K562 (cell line): ENCODE results near the gene CTPS2. TPM values are rescaled to one million over a fixed set of nuclear protein-coding genes. Genes with fewer than 3 reads are reported as not detected.
"Not testable (repeated sequence)": the region's sequence is repeated elsewhere in the genome, so short reads cannot be mapped to it uniquely, and the experiment has no call there.

Experiments used
- ATAC-seq: fragments of 200-7000 bp; cut with Tn5 transposase; 3 replicates; pipeline ENCODE4 v1.9.1; 2020; ENCODE audit warnings: moderate library complexity
- BruUV-seq: library from RNA; stranded (reverse); fragments of 400-500 nt; replicated peaks from 2 replicates; lab custom pipeline; 2021; lab: Mats Ljungman, UMichigan
- CTCF ChIA-PET: fragments of 300-600 bp; formaldehyde crosslinking; extraction: SDS; loops from one replicate; lab custom pipeline; 2021; ENCODE audit warnings: low intra/inter-chr PET ratio; lab: Yijun Ruan, JAX
- POLR2A ChIA-PET: fragments of 300-600, 350-650 bp; sonication (Branson Sonifier 250); formaldehyde crosslinking; extraction: SDS; loops from one replicate; lab custom pipeline; 2021; ENCODE audit warnings: antibody characterized with exemption, inconsistent platforms; lab: Yijun Ruan, JAX
- DNase-seq, 4 experiments: peaks; one replicate each; pipeline versions ENCODE4 v3.0.0 to v3.0.0-alpha.2; 2011 to 2018; ENCODE audit warnings: low spot score in 3 of 4, mixed read lengths in 3 of 4; ENCODE audit errors: extremely low read depth in 1 of 4
- FAIRE-seq: peaks from 2 replicates; lab custom pipeline; 2011; peaks lifted over from hg19 to GRCh38; lab: Jason Lieb, UNC
- H2AFZ ChIP-seq: 2 replicates; pipeline ENCODE4 v1.6.0; 2011; ENCODE audit warnings: low read depth, low read length, control low read depth, inconsistent platforms
- H3K27ac ChIP-seq: fragments of 200-600 bp; 3 replicates; pipeline ENCODE4 v1.8.0; 2011; ENCODE audit warnings: low read depth, mild to moderate bottlenecking, control low read depth, inconsistent platforms, low read length, moderate library complexity, mixed read lengths; ENCODE audit errors: extremely low read depth
- H3K27me3 ChIP-seq, 2 experiments: fragments of 300-600 bp in 1 of 2; 2 replicates in 1 of 2; 3 replicates in 1 of 2; pipeline versions ENCODE4 v1.6.0 to v1.8.0; 2011; ENCODE audit warnings: inconsistent platforms in 2 of 2, low read length in 2 of 2, mild to moderate bottlenecking in 1 of 2, mixed read lengths in 1 of 2, moderate library complexity in 1 of 2; ENCODE audit not compliant: control insufficient read depth in 2 of 2, insufficient read depth in 2 of 2
- H3K36me3 ChIP-seq: fragments of 300-600 bp; 3 replicates; pipeline ENCODE4 v1.8.0; 2011; ENCODE audit warnings: mild to moderate bottlenecking, low read length, inconsistent platforms; ENCODE audit not compliant: control insufficient read depth, insufficient read depth
- H3K4me1 ChIP-seq, 2 experiments: fragments of 200-600 bp in 1 of 2; replicated peaks in 1 of 2; 2 replicates in 1 of 2; 3 replicates in 1 of 2; pipeline versions ENCODE4 v1.5.1 to v1.8.0; 2011; ENCODE audit warnings: inconsistent platforms in 2 of 2, low read length in 2 of 2, mild to moderate bottlenecking in 1 of 2, mixed read lengths in 1 of 2, moderate library complexity in 1 of 2; ENCODE audit not compliant: control insufficient read depth in 2 of 2, insufficient read depth in 2 of 2
- H3K4me2 ChIP-seq: 2 replicates; pipeline ENCODE4 v1.6.1; 2011; ENCODE audit warnings: low read length, control low read depth, inconsistent platforms, mixed read lengths; ENCODE audit not compliant: insufficient read depth
- H3K4me3 ChIP-seq: fragments of 200-600 bp; sonication (generic), shearing (Covaris generic); 2 replicates; pipeline ENCODE4 v1.5.1; 2016; ENCODE audit warnings: control low read depth, inconsistent platforms
- H3K79me2 ChIP-seq: fragments of 200-600 bp; 3 replicates; pipeline ENCODE4 v1.8.0; 2011; ENCODE audit warnings: low read length, inconsistent platforms; ENCODE audit not compliant: control insufficient read depth, insufficient read depth
- H3K9ac ChIP-seq, 2 experiments: 2 replicates each; pipeline versions ENCODE4 v1.6.0 to v1.6.1; 2011; ENCODE audit warnings: low read depth in 2 of 2, low read length in 2 of 2, control low read depth in 1 of 2, inconsistent platforms in 1 of 2, mild to moderate bottlenecking in 1 of 2, mixed read lengths in 1 of 2; ENCODE audit not compliant: insufficient read depth in 1 of 2
- H3K9me1 ChIP-seq: one replicate; pipeline ENCODE4 v1.6.0; 2011; ENCODE audit warnings: inconsistent platforms, mild to moderate bottlenecking, low read length, moderate library complexity; ENCODE audit not compliant: control insufficient read depth, insufficient read depth
- H3K9me3 ChIP-seq: replicated peaks from 2 replicates; pipeline ENCODE4 v1.5.1; 2011; ENCODE audit warnings: low read depth, low read length, inconsistent platforms; ENCODE audit not compliant: control insufficient read depth, insufficient read depth
- H4K20me1 ChIP-seq: replicated peaks from 2 replicates; pipeline ENCODE4 v1.6.1; 2011; ENCODE audit warnings: low read length, inconsistent platforms, mixed read lengths; ENCODE audit not compliant: control insufficient read depth, insufficient read depth
- ZNF282 ChIP-seq: sonication (generic); formaldehyde crosslinking; IDR thresholded peaks from 2 replicates; pipeline ENCODE4 v1.8.1; 2023; ENCODE audit warnings: missing genetic modification reagents
- ZNF408 ChIP-seq: fragments of 250-450 bp; sonication (Bioruptor Pico); IDR thresholded peaks from 2 replicates; pipeline ENCODE4 v1.4.0; 2020; ENCODE audit warnings: low read depth, mild to moderate bottlenecking, moderate library complexity
- WGBS: fragments of 100-300 bp; shearing (Covaris generic); methylation state at CpG from one replicate; pipeline ENCODE4 v1.1.6; 2016; ENCODE audit warnings: low coverage, mixed read lengths; ENCODE audit not compliant: insufficient coverage; ENCODE audit errors: missing lambda C conversion rate; 5-methylcytosine and 5-hydroxymethylcytosine counted together
- in situ Hi-C: fragments of 300-500 bp; cut with MboI; formaldehyde crosslinking; loops from 4 replicates; pipeline ENCODE4 v1.15.0; 2018; ENCODE audit warnings: inconsistent platforms, mixed read lengths
- intact Hi-C: fragments of 100-400 bp; cut with micrococcal nuclease; formaldehyde crosslinking; loops from 2 replicates; pipeline ENCODE4 v1.14.2; 2022
- polyA plus RNA-seq, 8 experiments: library from polyadenylated mRNA; depleted of rRNA in 4 of 8; stranded (reverse) in 5 of 8; unstranded in 3 of 8; fragments of >200 nt; fragmentation: Nextera tagmentation in 2 of 8; fragmentation: Illumina TruSeq in 1 of 8; extraction: Ambion mirVana in 2 of 8; extraction: Trizol in 1 of 8; gene quantifications; 2 replicates each; pipeline versions ENCODE4 v1.2.1 to v1.2.3, GENCODE V29; 2011 to 2014; ENCODE audit warnings: inconsistent platforms in 1 of 8, missing spikeins in 1 of 8
- total RNA-seq, 7 experiments: library from RNA; depleted of rRNA in 6 of 7; stranded (reverse); fragments of >200 nt in 6 of 7; fragmentation: Illumina TruSeq in 2 of 7; extraction: Trizol in 2 of 7; gene quantifications; 2 replicates each; pipeline versions ENCODE4 v1.2.1 to v1.2.3, GENCODE V29; 2011 to 2021; ENCODE audit warnings: low replicate concordance in 1 of 7

The CTPS2 gene
- total and polyA plus RNA-seq, 9 of the 15 experiments (the other 6 are each of a cell fraction or from before 2014, with no cell fraction given) = 5.4 to 19.5 (median 14.1) TPM

- Histone ChIP-seq H3K9me1 (no peaks in the 10 kb centered on the region), H3K9me3 (no peaks in the 10 kb centered on the region), H3K9ac (no peak overlapping the region; a peak in 1 of 4 replicates), H3K36me3 (0 out of 3 replicates have a peak, but pooled peaks cover 7% of the 10 kb centered on the region), H3K27ac (no peak overlapping the region), H3K79me2 (no peaks in the 10 kb centered on the region), H3K27me3 (no peaks in the 10 kb centered on the region), H3K4me3 (no peak overlapping the region), H3K4me1 (peaks cover 4 to 7% of the 10 kb centered on the region in 2 experiments; a peak in 3 of 5 replicates), H2AFZ (no peak overlapping the region), H3K4me2 (no peak overlapping the region), H4K20me1 (no peaks in the 10 kb centered on the region)
- no peak for TF ChIP-seq ZNF282
- TF ChIP-seq ZNF408 (CRISPR knock-in tag) = no peak
- ChIA-PET CTCF (no interaction called here), POLR2A (no interaction called here)
- WGBS = 82% methylated on average over 4 of the region's 4 CpGs
- BruUV-seq = no TSS peak
- FAIRE-seq = no peak
- in situ Hi-C loops (no loop called here), intact Hi-C loops (no loop called here)
- DNase-seq = no peak
- ATAC-seq = no peak
Measured at GRCh38 chrX:16603822-16604221, 108.6 kb downstream of the CTPS2 start.

GRCh38 chrX:16603235-16603634 lies 109.2 kb downstream of the CTPS2 start:
- H3K9ac ChIP-seq, H2AFZ ChIP-seq, H3K9me3 ChIP-seq, in situ Hi-C loops, DNase-seq, H3K79me2 ChIP-seq, H3K4me3 ChIP-seq, POLR2A ChIA-PET, H3K4me2 ChIP-seq, H4K20me1 ChIP-seq, intact Hi-C loops, H3K9me1 ChIP-seq, BruUV-seq, H3K27ac ChIP-seq, H3K27me3 ChIP-seq, H3K4me1 ChIP-seq, ATAC-seq, FAIRE-seq, H3K36me3 ChIP-seq, CTCF ChIA-PET: not testable (repeated sequence)
- 82% methylated on average over 2 of the region's 6 CpGs for WGBS
